HG02938 (cell line): ENCODE results near the gene DCLRE1B.

Source experiments
- ATAC-seq: cut with Tn5 transposase; IDR thresholded peaks from one replicate; pipeline ENCODE4 v1.9.1; 2021; ENCODE audit warnings: mild to moderate bottlenecking, moderate library complexity; ENCODE audit not compliant: unreplicated experiment

The DCLRE1B gene

GRCh38 chr1:113918243-113918642 is 13.1 kb downstream of the DCLRE1B start:
- no peak for ATAC-seq

- ATAC-seq, result no peak
Observed at GRCh38 chr1:113922957-113923356, 17.8 kb downstream of the DCLRE1B start.

GRCh38 chr1:113924473-113924872 is 19.3 kb downstream of the DCLRE1B start:
- ATAC-seq, result no peak

GRCh38 chr1:113928187-113928930 is 23.2 kb downstream of the DCLRE1B start:
- ATAC-seq, result peak; percentile 30

- peak; percentile 52 for ATAC-seq
Observed at GRCh38 chr1:113928941-113929749, 24.0 kb downstream of the DCLRE1B start, which contains the start of gene HIPK1. TSS of gene HIPK1 (plus strand) at chr1:113929324.

- peak; percentile 20 for ATAC-seq
Observed at GRCh38 chr1:113929750-113930498, 24.8 kb downstream of the DCLRE1B start.

GRCh38 chr1:113930499-113931161 is 25.5 kb downstream of the DCLRE1B start:
- ATAC-seq, result peak; percentile 54

- no peak for ATAC-seq
Observed at GRCh38 chr1:113931451-113931851, 26.3 kb downstream of the DCLRE1B start.

GRCh38 chr1:113934006-113934405 is 28.9 kb downstream of the DCLRE1B start:
- ATAC-seq, result no peak

GRCh38 chr1:113934511-113935055 is 29.5 kb downstream of the DCLRE1B start:
- ATAC-seq, result no peak

- no peak for ATAC-seq
Observed at GRCh38 chr1:113935176-113935575, 30.1 kb downstream of the DCLRE1B start.

GRCh38 chr1:113935970-113936369 is 30.8 kb downstream of the DCLRE1B start:
- ATAC-seq, result no peak

- ATAC-seq, result no peak
Observed at GRCh38 chr1:113937146-113937545, 32.0 kb downstream of the DCLRE1B start.

GRCh38 chr1:113938192-113938591 is 33.1 kb downstream of the DCLRE1B start:
- ATAC-seq, result no peak

- no peak for ATAC-seq
Observed at GRCh38 chr1:113940365-113941244, 35.5 kb downstream of the DCLRE1B start.

- no peak for ATAC-seq
Observed at GRCh38 chr1:113941245-113941559, 36.1 kb downstream of the DCLRE1B start.

GRCh38 chr1:113942527-113942926 is 37.4 kb downstream of the DCLRE1B start:
- ATAC-seq, result no peak

GRCh38 chr1:113943028-113943811 is 38.1 kb downstream of the DCLRE1B start:
- no peak for ATAC-seq

- ATAC-seq, result no peak
Observed at GRCh38 chr1:113945329-113945728, 40.2 kb downstream of the DCLRE1B start.
